GM12878 (cell line): ENCODE data around the gene FTSJ1.

Experiments used
- NFXL1 ChIP-seq: fragments of 450-650 bp; IDR thresholded peaks from 2 replicates; pipeline ENCODE4 v1.6.1; 2017; ENCODE audit warnings: antibody characterized with exemption, mild to moderate bottlenecking, borderline replicate concordance
- RFX5 ChIP-seq: IDR thresholded peaks from 2 replicates; pipeline ENCODE4 v1.6.1; 2011; ENCODE audit warnings: low read depth, low read length, improper control_type of control experiment
- SREBF2 ChIP-seq: IDR thresholded peaks from 2 replicates; pipeline ENCODE4 v1.6.1; 2012; ENCODE audit warnings: mild to moderate bottlenecking, low read length
- TAF1 ChIP-seq: IDR thresholded peaks from 2 replicates; pipeline ENCODE4 v1.6.1; 2011; ENCODE audit warnings: mild to moderate bottlenecking, low read depth, low read length, borderline replicate concordance
- TCF12 ChIP-seq: IDR thresholded peaks from 2 replicates; pipeline ENCODE4 v1.6.1; 2011; ENCODE audit warnings: low read depth, mild to moderate bottlenecking, low read length
- ZNF384 ChIP-seq: IDR thresholded peaks from 2 replicates; pipeline ENCODE4 v1.6.1; 2012; ENCODE audit warnings: low read depth, mild to moderate bottlenecking, low read length, improper control_type of control experiment, borderline replicate concordance
- TF ChIP-seq, protein P1 (sequence below), 3 experiments: IDR thresholded peaks in 2 of 3; conservative IDR thresholded peaks in 1 of 3; 2 replicates each; pipeline ENCODE4 v1.5.1; 2011; ENCODE audit warnings: low read depth in 3 of 3, low read length in 3 of 3, mild to moderate bottlenecking in 3 of 3, control low read depth in 2 of 3, moderate library complexity in 2 of 3, inconsistent platforms in 1 of 3, mixed read lengths in 1 of 3; ENCODE audit not compliant: control insufficient read depth in 2 of 3, insufficient read depth in 1 of 3; ENCODE audit errors: extremely low read depth in 1 of 3
- TF ChIP-seq, protein P2 (sequence below): IDR thresholded peaks from 2 replicates; pipeline ENCODE4 v1.6.1; 2012; ENCODE audit warnings: low read depth, low read length, improper control_type of control experiment
- TF ChIP-seq, protein P3 (sequence below): IDR thresholded peaks from 2 replicates; pipeline ENCODE4 v1.6.1; 2012; ENCODE audit warnings: low read length, inconsistent platforms
- TF ChIP-seq, protein P4 (sequence below): IDR thresholded peaks from 2 replicates; pipeline ENCODE4 v1.6.1; 2011; ENCODE audit warnings: low read depth, low read length, improper control_type of control experiment, borderline replicate concordance
- TF ChIP-seq, protein P5 (sequence below): IDR thresholded peaks from 2 replicates; pipeline ENCODE4 v1.6.1; 2011; ENCODE audit warnings: borderline replicate concordance, low read depth, mild to moderate bottlenecking, moderate library complexity, low read length; ENCODE audit not compliant: insufficient read depth, poor library complexity, severe bottlenecking
- TF ChIP-seq, protein P6 (sequence below): fragments of 450-650 bp; formaldehyde crosslinking; IDR thresholded peaks from 2 replicates; pipeline ENCODE4 v1.5.0; 2022; ENCODE audit warnings: mild to moderate bottlenecking, missing genetic modification characterization
- TF ChIP-seq, protein P7 (sequence below): IDR thresholded peaks from 2 replicates; pipeline ENCODE4 v1.6.1; 2012; ENCODE audit warnings: mild to moderate bottlenecking, low read depth, low read length

DNA sequence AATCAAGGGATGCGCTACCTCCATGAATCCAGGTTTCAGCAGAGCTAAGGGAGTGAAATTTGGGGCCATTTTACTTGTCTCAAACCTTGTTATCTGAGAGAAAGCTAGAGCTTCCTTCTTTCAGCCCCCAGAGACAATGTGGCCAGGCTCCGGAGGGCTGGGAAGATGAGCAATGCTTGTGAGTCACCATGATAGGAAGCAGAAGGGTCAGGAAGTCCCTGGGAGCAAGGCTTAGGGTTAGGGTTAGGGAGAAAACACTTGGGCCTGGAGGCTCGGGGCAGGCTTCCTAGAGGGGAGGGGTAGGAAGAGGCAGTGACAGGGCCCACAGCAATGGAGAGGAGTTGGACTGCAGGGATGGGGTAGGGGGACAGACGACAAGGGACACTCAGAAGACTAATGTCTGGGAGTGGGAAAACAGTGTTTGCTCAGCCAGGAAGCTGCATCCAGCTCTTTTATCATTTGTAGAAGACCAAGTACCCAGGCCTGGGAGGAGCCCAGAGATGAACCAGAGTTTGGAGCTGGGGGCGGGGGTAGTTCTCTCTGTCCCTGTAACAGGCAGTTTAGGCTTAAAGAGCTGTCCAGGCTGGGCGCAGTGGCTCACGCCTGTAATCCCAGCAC lies 16.4 kb downstream of the FTSJ1 start:
- TF ChIP-seq, protein P1, sequence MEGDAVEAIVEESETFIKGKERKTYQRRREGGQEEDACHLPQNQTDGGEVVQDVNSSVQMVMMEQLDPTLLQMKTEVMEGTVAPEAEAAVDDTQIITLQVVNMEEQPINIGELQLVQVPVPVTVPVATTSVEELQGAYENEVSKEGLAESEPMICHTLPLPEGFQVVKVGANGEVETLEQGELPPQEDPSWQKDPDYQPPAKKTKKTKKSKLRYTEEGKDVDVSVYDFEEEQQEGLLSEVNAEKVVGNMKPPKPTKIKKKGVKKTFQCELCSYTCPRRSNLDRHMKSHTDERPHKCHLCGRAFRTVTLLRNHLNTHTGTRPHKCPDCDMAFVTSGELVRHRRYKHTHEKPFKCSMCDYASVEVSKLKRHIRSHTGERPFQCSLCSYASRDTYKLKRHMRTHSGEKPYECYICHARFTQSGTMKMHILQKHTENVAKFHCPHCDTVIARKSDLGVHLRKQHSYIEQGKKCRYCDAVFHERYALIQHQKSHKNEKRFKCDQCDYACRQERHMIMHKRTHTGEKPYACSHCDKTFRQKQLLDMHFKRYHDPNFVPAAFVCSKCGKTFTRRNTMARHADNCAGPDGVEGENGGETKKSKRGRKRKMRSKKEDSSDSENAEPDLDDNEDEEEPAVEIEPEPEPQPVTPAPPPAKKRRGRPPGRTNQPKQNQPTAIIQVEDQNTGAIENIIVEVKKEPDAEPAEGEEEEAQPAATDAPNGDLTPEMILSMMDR (IDR thresholded peaks at IDR 0.05 in 2 of 3, conservative IDR thresholded peaks at IDR 0.05 in 1 of 3; ENCODE audit: control insufficient read depth in 2 of 3, extremely low read depth in 1 of 3, insufficient read depth in 1 of 3, low read depth in 3 of 3, low read length in 3 of 3): no peak
- TF ChIP-seq TCF12 (no peak), SREBF2 (no peak), NFXL1 (no peak), ZNF384 (no peak), RFX5 (no peak), TAF1 (no peak)
- TF ChIP-seq, protein P2, sequence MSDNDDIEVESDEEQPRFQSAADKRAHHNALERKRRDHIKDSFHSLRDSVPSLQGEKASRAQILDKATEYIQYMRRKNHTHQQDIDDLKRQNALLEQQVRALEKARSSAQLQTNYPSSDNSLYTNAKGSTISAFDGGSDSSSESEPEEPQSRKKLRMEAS: no peak
- TF ChIP-seq, protein P3, sequence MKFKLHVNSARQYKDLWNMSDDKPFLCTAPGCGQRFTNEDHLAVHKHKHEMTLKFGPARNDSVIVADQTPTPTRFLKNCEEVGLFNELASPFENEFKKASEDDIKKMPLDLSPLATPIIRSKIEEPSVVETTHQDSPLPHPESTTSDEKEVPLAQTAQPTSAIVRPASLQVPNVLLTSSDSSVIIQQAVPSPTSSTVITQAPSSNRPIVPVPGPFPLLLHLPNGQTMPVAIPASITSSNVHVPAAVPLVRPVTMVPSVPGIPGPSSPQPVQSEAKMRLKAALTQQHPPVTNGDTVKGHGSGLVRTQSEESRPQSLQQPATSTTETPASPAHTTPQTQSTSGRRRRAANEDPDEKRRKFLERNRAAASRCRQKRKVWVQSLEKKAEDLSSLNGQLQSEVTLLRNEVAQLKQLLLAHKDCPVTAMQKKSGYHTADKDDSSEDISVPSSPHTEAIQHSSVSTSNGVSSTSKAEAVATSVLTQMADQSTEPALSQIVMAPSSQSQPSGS: no peak
- TF ChIP-seq, protein P4, sequence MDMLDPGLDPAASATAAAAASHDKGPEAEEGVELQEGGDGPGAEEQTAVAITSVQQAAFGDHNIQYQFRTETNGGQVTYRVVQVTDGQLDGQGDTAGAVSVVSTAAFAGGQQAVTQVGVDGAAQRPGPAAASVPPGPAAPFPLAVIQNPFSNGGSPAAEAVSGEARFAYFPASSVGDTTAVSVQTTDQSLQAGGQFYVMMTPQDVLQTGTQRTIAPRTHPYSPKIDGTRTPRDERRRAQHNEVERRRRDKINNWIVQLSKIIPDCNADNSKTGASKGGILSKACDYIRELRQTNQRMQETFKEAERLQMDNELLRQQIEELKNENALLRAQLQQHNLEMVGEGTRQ: no peak
- TF ChIP-seq, protein P5, sequence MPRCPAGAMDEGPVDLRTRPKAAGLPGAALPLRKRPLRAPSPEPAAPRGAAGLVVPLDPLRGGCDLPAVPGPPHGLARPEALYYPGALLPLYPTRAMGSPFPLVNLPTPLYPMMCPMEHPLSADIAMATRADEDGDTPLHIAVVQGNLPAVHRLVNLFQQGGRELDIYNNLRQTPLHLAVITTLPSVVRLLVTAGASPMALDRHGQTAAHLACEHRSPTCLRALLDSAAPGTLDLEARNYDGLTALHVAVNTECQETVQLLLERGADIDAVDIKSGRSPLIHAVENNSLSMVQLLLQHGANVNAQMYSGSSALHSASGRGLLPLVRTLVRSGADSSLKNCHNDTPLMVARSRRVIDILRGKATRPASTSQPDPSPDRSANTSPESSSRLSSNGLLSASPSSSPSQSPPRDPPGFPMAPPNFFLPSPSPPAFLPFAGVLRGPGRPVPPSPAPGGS: no peak
- TF ChIP-seq, protein P6, sequence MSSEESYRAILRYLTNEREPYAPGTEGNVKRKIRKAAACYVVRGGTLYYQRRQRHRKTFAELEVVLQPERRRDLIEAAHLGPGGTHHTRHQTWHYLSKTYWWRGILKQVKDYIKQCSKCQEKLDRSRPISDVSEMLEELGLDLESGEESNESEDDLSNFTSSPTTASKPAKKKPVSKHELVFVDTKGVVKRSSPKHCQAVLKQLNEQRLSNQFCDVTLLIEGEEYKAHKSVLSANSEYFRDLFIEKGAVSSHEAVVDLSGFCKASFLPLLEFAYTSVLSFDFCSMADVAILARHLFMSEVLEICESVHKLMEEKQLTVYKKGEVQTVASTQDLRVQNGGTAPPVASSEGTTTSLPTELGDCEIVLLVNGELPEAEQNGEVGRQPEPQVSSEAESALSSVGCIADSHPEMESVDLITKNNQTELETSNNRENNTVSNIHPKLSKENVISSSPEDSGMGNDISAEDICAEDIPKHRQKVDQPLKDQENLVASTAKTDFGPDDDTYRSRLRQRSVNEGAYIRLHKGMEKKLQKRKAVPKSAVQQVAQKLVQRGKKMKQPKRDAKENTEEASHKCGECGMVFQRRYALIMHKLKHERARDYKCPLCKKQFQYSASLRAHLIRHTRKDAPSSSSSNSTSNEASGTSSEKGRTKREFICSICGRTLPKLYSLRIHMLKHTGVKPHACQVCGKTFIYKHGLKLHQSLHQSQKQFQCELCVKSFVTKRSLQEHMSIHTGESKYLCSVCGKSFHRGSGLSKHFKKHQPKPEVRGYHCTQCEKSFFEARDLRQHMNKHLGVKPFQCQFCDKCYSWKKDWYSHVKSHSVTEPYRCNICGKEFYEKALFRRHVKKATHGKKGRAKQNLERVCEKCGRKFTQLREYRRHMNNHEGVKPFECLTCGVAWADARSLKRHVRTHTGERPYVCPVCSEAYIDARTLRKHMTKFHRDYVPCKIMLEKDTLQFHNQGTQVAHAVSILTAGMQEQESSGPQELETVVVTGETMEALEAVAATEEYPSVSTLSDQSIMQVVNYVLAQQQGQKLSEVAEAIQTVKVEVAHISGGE (CRISPR knock-in tag): no peak
- TF ChIP-seq, protein P7, sequence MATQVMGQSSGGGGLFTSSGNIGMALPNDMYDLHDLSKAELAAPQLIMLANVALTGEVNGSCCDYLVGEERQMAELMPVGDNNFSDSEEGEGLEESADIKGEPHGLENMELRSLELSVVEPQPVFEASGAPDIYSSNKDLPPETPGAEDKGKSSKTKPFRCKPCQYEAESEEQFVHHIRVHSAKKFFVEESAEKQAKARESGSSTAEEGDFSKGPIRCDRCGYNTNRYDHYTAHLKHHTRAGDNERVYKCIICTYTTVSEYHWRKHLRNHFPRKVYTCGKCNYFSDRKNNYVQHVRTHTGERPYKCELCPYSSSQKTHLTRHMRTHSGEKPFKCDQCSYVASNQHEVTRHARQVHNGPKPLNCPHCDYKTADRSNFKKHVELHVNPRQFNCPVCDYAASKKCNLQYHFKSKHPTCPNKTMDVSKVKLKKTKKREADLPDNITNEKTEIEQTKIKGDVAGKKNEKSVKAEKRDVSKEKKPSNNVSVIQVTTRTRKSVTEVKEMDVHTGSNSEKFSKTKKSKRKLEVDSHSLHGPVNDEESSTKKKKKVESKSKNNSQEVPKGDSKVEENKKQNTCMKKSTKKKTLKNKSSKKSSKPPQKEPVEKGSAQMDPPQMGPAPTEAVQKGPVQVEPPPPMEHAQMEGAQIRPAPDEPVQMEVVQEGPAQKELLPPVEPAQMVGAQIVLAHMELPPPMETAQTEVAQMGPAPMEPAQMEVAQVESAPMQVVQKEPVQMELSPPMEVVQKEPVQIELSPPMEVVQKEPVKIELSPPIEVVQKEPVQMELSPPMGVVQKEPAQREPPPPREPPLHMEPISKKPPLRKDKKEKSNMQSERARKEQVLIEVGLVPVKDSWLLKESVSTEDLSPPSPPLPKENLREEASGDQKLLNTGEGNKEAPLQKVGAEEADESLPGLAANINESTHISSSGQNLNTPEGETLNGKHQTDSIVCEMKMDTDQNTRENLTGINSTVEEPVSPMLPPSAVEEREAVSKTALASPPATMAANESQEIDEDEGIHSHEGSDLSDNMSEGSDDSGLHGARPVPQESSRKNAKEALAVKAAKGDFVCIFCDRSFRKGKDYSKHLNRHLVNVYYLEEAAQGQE: no peak
